Natural killer cell (primary cell): ENCODE results near the gene NRG3. TPM values are rescaled to one million over a fixed set of nuclear protein-coding genes. Genes with fewer than 3 reads are reported as not detected.

Experiments
- ATAC-seq, 3 donors: fragments of 150-1000 bp in 2 of 3; fragments of 200-7000 bp in 1 of 3; cut with Tn5 transposase; 1 replicate in 1 of 3; 2 replicates in 2 of 3; pipeline ENCODE4 v1.10.0; 2021; ENCODE audit warnings: mild to moderate bottlenecking in 2 of 3, moderate library complexity in 2 of 3
- DNase-seq, 2 donors: peaks; one replicate each; pipeline versions ENCODE4 v3.0.0 to v3.0.0-alpha.2; 2013 to 2021; ENCODE audit warnings: mixed read lengths in 1 of 2
- H3K27ac ChIP-seq: one replicate; pipeline ENCODE4 v1.5.1; 2013; ENCODE audit warnings: mild to moderate bottlenecking, low read length
- H3K27me3 ChIP-seq: one replicate; pipeline ENCODE4 v1.6.1; 2013; ENCODE audit warnings: low read length; ENCODE audit not compliant: control insufficient read depth, insufficient read depth
- H3K36me3 ChIP-seq: one replicate; pipeline ENCODE4 v1.6.1; 2013; ENCODE audit warnings: low read length; ENCODE audit not compliant: control insufficient read depth, insufficient read depth
- H3K4me1 ChIP-seq: one replicate; pipeline ENCODE4 v1.6.1; 2013; ENCODE audit warnings: low read length; ENCODE audit not compliant: control insufficient read depth, insufficient read depth
- H3K4me3 ChIP-seq: one replicate; pipeline ENCODE4 v1.5.1; 2013; ENCODE audit warnings: low read length
- H3K9me3 ChIP-seq: one replicate; pipeline ENCODE4 v1.6.1; 2013; ENCODE audit warnings: low read length; ENCODE audit not compliant: control insufficient read depth, insufficient read depth
- H3K27ac Mint-ChIP-seq, 2 donors: one replicate each; pipeline ENCODE4 v1.8.0; 2022; ENCODE audit warnings: mild to moderate bottlenecking in 2 of 2, mixed read lengths in 2 of 2, moderate library complexity in 1 of 2
- H3K27me3 Mint-ChIP-seq, 2 donors: one replicate each; pipeline ENCODE4 v1.8.0; 2022; ENCODE audit warnings: low read depth in 2 of 2, mixed read lengths in 2 of 2
- H3K36me3 Mint-ChIP-seq: one replicate; pipeline ENCODE4 v1.8.0; 2022; ENCODE audit warnings: mixed read lengths
- H3K4me1 Mint-ChIP-seq, 2 donors: one replicate each; pipeline ENCODE4 v1.8.0; 2022; ENCODE audit warnings: mixed read lengths in 2 of 2
- H3K4me3 Mint-ChIP-seq: one replicate; pipeline ENCODE4 v1.8.0; 2022; ENCODE audit warnings: mild to moderate bottlenecking, moderate library complexity, mixed read lengths
- H3K9me3 Mint-ChIP-seq, 2 donors: one replicate each; pipeline ENCODE4 v1.8.0; 2022; ENCODE audit warnings: mixed read lengths in 2 of 2
- CTCF ChIP-seq: fragments of 200-600 bp; IDR thresholded peaks from one replicate; pipeline ENCODE4 v1.8.0; 2022; ENCODE audit warnings: antibody characterized with exemption
- WGBS: methylation state at CpG from one replicate; pipeline ENCODE4 v1.1.7; 2013; ENCODE audit warnings: missing lambda C conversion rate; ENCODE audit not compliant: insufficient coverage; 5-methylcytosine and 5-hydroxymethylcytosine counted together
- intact Hi-C: fragments of 100-400 bp; cut with micrococcal nuclease; formaldehyde crosslinking; loops from one replicate; pipeline ENCODE4 v1.14.2; 2022
- total RNA-seq, 4 donors: library from RNA; stranded (reverse); fragments of 120-200 nt in 1 of 4; gene quantifications; one replicate each; pipeline versions ENCODE4 v1.2.3 to v1.2.4, GENCODE V29; 2013 to 2022

Gene NRG3
- total RNA-seq, 3 donors from 2014 or later (not counting 1 experiment from before 2014, with no cell fraction given): not detected

- intact Hi-C loops: no loop called here
- ATAC-seq (no peak), DNase-seq (no peak)
- no peak for TF ChIP-seq CTCF
- no peaks in the 10 kb centered on the region for H3K27me3 Mint-ChIP-seq
- Histone ChIP-seq H3K9me3 (no peaks in the 10 kb centered on the region), H3K27ac (no peak overlapping the region), H3K4me1 (no peaks in the 10 kb centered on the region), H3K36me3 (no peaks in the 10 kb centered on the region), H3K4me3 (no peak overlapping the region), H3K27me3 (no peaks in the 10 kb centered on the region)
- H3K9me3 Mint-ChIP-seq: peaks cover 20 to 21% of the 10 kb centered on the region in 2 donors
- H3K36me3 Mint-ChIP-seq: no peaks in the 10 kb centered on the region
- H3K27ac Mint-ChIP-seq: no peak overlapping the region
- WGBS: 85% methylated on average over 4 of the region's 4 CpGs
- no peak overlapping the region for H3K4me3 Mint-ChIP-seq
- H3K4me1 Mint-ChIP-seq: no peaks in the 10 kb centered on the region
These were observed 975.2 kb downstream of the NRG3 start for GRCh38 chr10:82850191-82850590.

- no peak overlapping the region for H3K27ac Mint-ChIP-seq
- peaks cover 4% of the 10 kb centered on the region for H3K9me3 ChIP-seq
- peaks cover 12 to 29% of the 10 kb centered on the region in 2 donors for H3K9me3 Mint-ChIP-seq
- intact Hi-C loops: no loop called here
- TF ChIP-seq CTCF: no peak
- 59% methylated on average over 3 of the region's 3 CpGs for WGBS
- ATAC-seq (no peak), DNase-seq (no peak)
- no peaks in the 10 kb centered on the region for H3K27me3 Mint-ChIP-seq
- no peak overlapping the region for H3K27ac ChIP-seq
- H3K4me3 ChIP-seq: no peak overlapping the region
- H3K4me3 Mint-ChIP-seq: no peak overlapping the region
- H3K27me3 ChIP-seq: no peaks in the 10 kb centered on the region
- H3K4me1 Mint-ChIP-seq: no peaks in the 10 kb centered on the region
- H3K4me1 ChIP-seq: no peaks in the 10 kb centered on the region
- H3K36me3 ChIP-seq: no peaks in the 10 kb centered on the region
- H3K36me3 Mint-ChIP-seq: no peaks in the 10 kb centered on the region
These were observed 982.1 kb downstream of the NRG3 start for GRCh38 chr10:82856957-82857613.

- TF ChIP-seq CTCF: no peak
- intact Hi-C loops: no loop called here
- H3K27me3 ChIP-seq: no peaks in the 10 kb centered on the region
- WGBS: no CpG with 5 or more reads among the region's 2 CpGs
- no peaks in the 10 kb centered on the region for H3K4me1 ChIP-seq
- no peak overlapping the region for H3K27ac ChIP-seq
- Mint-ChIP-seq H3K4me1 (no peaks in the 10 kb centered on the region), H3K9me3 (peaks cover 8 to 22% of the 10 kb centered on the region in 2 donors), H3K36me3 (no peaks in the 10 kb centered on the region), H3K4me3 (no peak overlapping the region), H3K27me3 (no peaks in the 10 kb centered on the region), H3K27ac (no peak overlapping the region)
- DNase-seq (no peak), ATAC-seq (no peak)
- H3K4me3 ChIP-seq: no peak overlapping the region
- H3K36me3 ChIP-seq: no peaks in the 10 kb centered on the region
- peaks cover 4% of the 10 kb centered on the region for H3K9me3 ChIP-seq
These were observed 986.9 kb downstream of the NRG3 start for GRCh38 chr10:82861889-82862288.

GRCh38 chr10:82865366-82865765 lies 990.4 kb downstream of the NRG3 start:
- no peaks in the 10 kb centered on the region for H3K4me1 Mint-ChIP-seq
- intact Hi-C loops: no loop called here
- H3K4me3 Mint-ChIP-seq: no peak overlapping the region
- Histone ChIP-seq H3K27ac (no peak overlapping the region), H3K4me3 (no peak overlapping the region), H3K27me3 (no peaks in the 10 kb centered on the region), H3K4me1 (no peaks in the 10 kb centered on the region), H3K9me3 (no peaks in the 10 kb centered on the region), H3K36me3 (no peaks in the 10 kb centered on the region)
- H3K36me3 Mint-ChIP-seq: no peaks in the 10 kb centered on the region
- no peak for DNase-seq
- no peak for TF ChIP-seq CTCF
- H3K9me3 Mint-ChIP-seq: peaks cover 7 to 15% of the 10 kb centered on the region in 2 donors
- WGBS: no CpG with 5 or more reads among the region's 1 CpG
- H3K27me3 Mint-ChIP-seq: no peaks in the 10 kb centered on the region
- H3K27ac Mint-ChIP-seq: no peak overlapping the region
- no peak for ATAC-seq
